GM19099 (cell line): Measurements from ENCODE around the gene ZNF324.
A peak's percentile ranks its signal among the peaks of the same experiment; 100 is the strongest.

Experiments used
- POLR2A ChIP-seq: IDR thresholded peaks from 3 replicates; pipeline ENCODE4 v1.6.1; 2011; ENCODE audit warnings: low read depth; ENCODE audit not compliant: insufficient read length; ENCODE audit errors: extremely low read depth

ZNF324 gene

GRCh38 chr19:58514564-58515022 lies 47.7 kb downstream of the ZNF324 start:
- no peak for TF ChIP-seq POLR2A

- no peak for TF ChIP-seq POLR2A
Observed at GRCh38 chr19:58515259-58515658, 48.4 kb downstream of the ZNF324 start.

- no peak for TF ChIP-seq POLR2A
Observed at GRCh38 chr19:58516246-58516836, 49.5 kb downstream of the ZNF324 start.

GRCh38 chr19:58516964-58517833 lies 50.3 kb downstream of the ZNF324 start:
- no peak for TF ChIP-seq POLR2A

GRCh38 chr19:58518256-58519086 lies 51.6 kb downstream of the ZNF324 start:
- TF ChIP-seq POLR2A, result no peak

- TF ChIP-seq POLR2A, result no peak
Observed at GRCh38 chr19:58519087-58519354, 52.1 kb downstream of the ZNF324 start.

- TF ChIP-seq POLR2A, result peak; percentile 83
Observed at GRCh38 chr19:58519355-58520256, 52.7 kb downstream of the ZNF324 start, which contains the start of gene ZBTB45. TSS of gene ZBTB45 (minus strand) at chr19:58519810. CDS start at chr19:58517673, 2,137 bp downstream.

- TF ChIP-seq POLR2A, result no peak
Observed at GRCh38 chr19:58520257-58520599, 53.3 kb downstream of the ZNF324 start.

- TF ChIP-seq POLR2A, result no peak
Observed at GRCh38 chr19:58521651-58522050, 54.8 kb downstream of the ZNF324 start.

GRCh38 chr19:58522709-58523108 lies 55.8 kb downstream of the ZNF324 start:
- no peak for TF ChIP-seq POLR2A
